ENCODE measurements around the gene ZNF32.

- TF ChIP-seq CTCF (IDR thresholded peaks at IDR 0.05; ENCODE audit: insufficient read depth, low read length) (no peak), POLR2AphosphoS5 (IDR thresholded peaks at IDR 0.05; ENCODE audit: low read depth) (no peak)
These were observed 25.3 kb downstream of the ZNF32 start for GRCh38 chr10:43623351-43623750.
